ENCODE measurements around the gene UBE2S.

GRCh38 chr19:55410168-55410567 is 2.6 kb upstream of the UBE2S start:
- TF ChIP-seq CTCF (conservative IDR thresholded peaks at IDR 0.05; ENCODE audit: low read depth, low read length) (no peak), EZH2 (IDR thresholded peaks at IDR 0.05; ENCODE audit: borderline replicate concordance, low read depth, low read length, poor library complexity, severe bottlenecking) (no peak)

Data from A673 (cell line).